ENCODE results near the gene EGFL6.

EGFL6 gene

GRCh38 chrX:13605611-13606010 is 36.2 kb downstream of the EGFL6 start:
- in situ Hi-C loops (cut with MboI; ENCODE audit: low pct_unique_long_range_greater_than_20kb, low sequenced_read_pairs, unreplicated experiment): no loop called here
- DNase-seq (ENCODE audit: low spot score): no peak
- TF ChIP-seq CTCF (IDR thresholded peaks at IDR 0.05; ENCODE audit: extremely low read depth, insufficient read depth, missing control alignments): no peak

GRCh38 chrX:13607331-13607995 is 38.1 kb downstream of the EGFL6 start:
- no peak for DNase-seq (ENCODE audit: low spot score)
- in situ Hi-C loops (cut with MboI; ENCODE audit: low pct_unique_long_range_greater_than_20kb, low sequenced_read_pairs, unreplicated experiment): no loop called here
- no peak for TF ChIP-seq CTCF (IDR thresholded peaks at IDR 0.05; ENCODE audit: extremely low read depth, insufficient read depth, missing control alignments)

GRCh38 chrX:13607996-13608365 is 38.6 kb downstream of the EGFL6 start:
- in situ Hi-C loops (cut with MboI; ENCODE audit: low pct_unique_long_range_greater_than_20kb, low sequenced_read_pairs, unreplicated experiment): no loop called here

GRCh38 chrX:13614154-13614553 is 44.8 kb downstream of the EGFL6 start:
- TF ChIP-seq CTCF (IDR thresholded peaks at IDR 0.05; ENCODE audit: extremely low read depth, insufficient read depth, missing control alignments): no peak
- in situ Hi-C loops (cut with MboI; ENCODE audit: low pct_unique_long_range_greater_than_20kb, low sequenced_read_pairs, unreplicated experiment): no loop called here
- no peak for DNase-seq (ENCODE audit: low spot score)

More at GRCh38 chrX:13607996-13608365, 38.6 kb downstream of the EGFL6 start:
- DNase-seq (ENCODE audit: low spot score): no peak
- no peak for TF ChIP-seq CTCF (IDR thresholded peaks at IDR 0.05; ENCODE audit: extremely low read depth, insufficient read depth, missing control alignments)

GRCh38 chrX:13620207-13620606 is 50.8 kb downstream of the EGFL6 start:
- TF ChIP-seq CTCF (IDR thresholded peaks at IDR 0.05; ENCODE audit: extremely low read depth, insufficient read depth, missing control alignments): no peak
- DNase-seq (ENCODE audit: low spot score): no peak
- in situ Hi-C loops (cut with MboI; ENCODE audit: low pct_unique_long_range_greater_than_20kb, low sequenced_read_pairs, unreplicated experiment): no loop called here

- TF ChIP-seq CTCF (IDR thresholded peaks at IDR 0.05; ENCODE audit: extremely low read depth, insufficient read depth, missing control alignments): no peak
- no peak for DNase-seq (ENCODE audit: low spot score)
- in situ Hi-C loops (cut with MboI; ENCODE audit: low pct_unique_long_range_greater_than_20kb, low sequenced_read_pairs, unreplicated experiment): no loop called here
Observed at GRCh38 chrX:13622401-13622964, 53.1 kb downstream of the EGFL6 start.

All from GM13977 (cell line).